ENCODE data around the gene COL6A1.

- no peak for TF ChIP-seq KAT7 (CRISPR knock-in tag; IDR thresholded peaks at IDR 0.05; ENCODE audit: borderline replicate concordance)
- TF ChIP-seq, protein P1, sequence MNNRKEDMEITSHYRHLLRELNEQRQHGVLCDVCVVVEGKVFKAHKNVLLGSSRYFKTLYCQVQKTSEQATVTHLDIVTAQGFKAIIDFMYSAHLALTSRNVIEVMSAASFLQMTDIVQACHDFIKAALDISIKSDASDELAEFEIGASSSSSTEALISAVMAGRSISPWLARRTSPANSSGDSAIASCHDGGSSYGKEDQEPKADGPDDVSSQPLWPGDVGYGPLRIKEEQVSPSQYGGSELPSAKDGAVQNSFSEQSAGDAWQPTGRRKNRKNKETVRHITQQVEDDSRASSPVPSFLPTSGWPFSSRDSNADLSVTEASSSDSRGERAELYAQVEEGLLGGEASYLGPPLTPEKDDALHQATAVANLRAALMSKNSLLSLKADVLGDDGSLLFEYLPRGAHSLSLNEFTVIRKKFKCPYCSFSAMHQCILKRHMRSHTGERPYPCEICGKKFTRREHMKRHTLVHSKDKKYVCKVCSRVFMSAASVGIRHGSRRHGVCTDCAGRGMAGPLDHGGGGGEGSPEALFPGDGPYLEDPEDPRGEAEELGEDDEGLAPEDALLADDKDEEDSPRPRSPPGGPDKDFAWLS (CRISPR knock-in tag; IDR thresholded peaks at IDR 0.05; ENCODE audit: borderline replicate concordance): no peak
- no peak for TF ChIP-seq CREB1 (IDR thresholded peaks at IDR 0.05)
- TF ChIP-seq CREB1 (CRISPR knock-in tag; IDR thresholded peaks at IDR 0.05): no peak
- no peak for TF ChIP-seq SP2 (CRISPR knock-in tag; IDR thresholded peaks at IDR 0.05)
- no peak for TF ChIP-seq CHD2 (IDR thresholded peaks at IDR 0.05; ENCODE audit: low read depth, low read length)
- TF ChIP-seq TARDBP (CRISPR knock-in tag; IDR thresholded peaks at IDR 0.05): no peak
Measured at GRCh38 chr21:45972716-45973474, 8.7 kb upstream of the COL6A1 start.

Measured in HepG2 (cell line).